ENCODE measurements around the gene GPR25. TPM values are rescaled to one million over a fixed set of nuclear protein-coding genes. Genes with fewer than 3 reads are reported as not detected.
"Not testable (repeated sequence)": the region's sequence is repeated elsewhere in the genome, so short reads cannot be mapped to it uniquely, and the experiment has no call there.

GPR25 gene
- total RNA-seq, 1 donor from 2014 or later, result not detected

DNA sequence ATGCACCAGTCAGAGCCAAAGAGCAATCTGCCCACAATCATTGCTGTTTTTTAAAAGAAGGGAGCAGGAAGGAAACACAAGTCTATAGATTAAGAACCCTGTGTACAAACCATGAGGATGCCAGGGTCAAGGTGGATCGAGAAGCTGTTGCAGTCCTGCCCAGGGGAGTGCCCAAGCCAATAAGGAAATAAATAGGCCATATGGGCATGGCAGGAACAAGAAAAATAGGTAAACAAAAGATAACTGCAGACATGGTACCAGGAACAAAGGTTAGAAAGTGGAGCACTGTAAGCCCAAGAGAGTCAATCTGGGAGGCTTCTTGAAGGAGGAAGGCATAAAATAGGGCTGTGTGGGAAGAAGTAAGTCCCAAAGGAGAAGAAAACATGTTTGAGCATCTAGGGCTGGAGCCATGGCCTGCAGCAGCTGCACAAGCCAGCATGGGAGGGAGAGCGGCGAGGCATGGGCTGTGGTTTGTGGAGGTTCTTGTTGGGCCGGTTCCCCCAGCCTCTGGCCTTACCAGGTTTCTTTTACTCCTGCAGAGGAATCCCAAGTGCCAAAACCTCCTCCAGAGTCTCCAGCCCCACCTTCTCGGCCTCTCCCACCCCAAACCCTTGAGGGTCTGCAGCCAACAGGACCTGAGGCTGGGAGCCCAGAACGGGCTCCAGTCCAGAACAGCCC, 35.5 kb downstream of the GPR25 start:
- Histone ChIP-seq H3K4me1 (no peaks in the 10 kb centered on the region), H3K27me3 (ENCODE audit: low read depth) (peaks cover 13% of the 10 kb centered on the region), H3K4me3 (no peak overlapping the region), H3K27ac (replicated peaks) (no peak overlapping the region), H3K9me3 (replicated peaks) (no peaks in the 10 kb centered on the region), H3K36me3 (no peaks in the 10 kb centered on the region)
- intact Hi-C loops (cut with micrococcal nuclease), result no loop called here
- TF ChIP-seq, protein P1, sequence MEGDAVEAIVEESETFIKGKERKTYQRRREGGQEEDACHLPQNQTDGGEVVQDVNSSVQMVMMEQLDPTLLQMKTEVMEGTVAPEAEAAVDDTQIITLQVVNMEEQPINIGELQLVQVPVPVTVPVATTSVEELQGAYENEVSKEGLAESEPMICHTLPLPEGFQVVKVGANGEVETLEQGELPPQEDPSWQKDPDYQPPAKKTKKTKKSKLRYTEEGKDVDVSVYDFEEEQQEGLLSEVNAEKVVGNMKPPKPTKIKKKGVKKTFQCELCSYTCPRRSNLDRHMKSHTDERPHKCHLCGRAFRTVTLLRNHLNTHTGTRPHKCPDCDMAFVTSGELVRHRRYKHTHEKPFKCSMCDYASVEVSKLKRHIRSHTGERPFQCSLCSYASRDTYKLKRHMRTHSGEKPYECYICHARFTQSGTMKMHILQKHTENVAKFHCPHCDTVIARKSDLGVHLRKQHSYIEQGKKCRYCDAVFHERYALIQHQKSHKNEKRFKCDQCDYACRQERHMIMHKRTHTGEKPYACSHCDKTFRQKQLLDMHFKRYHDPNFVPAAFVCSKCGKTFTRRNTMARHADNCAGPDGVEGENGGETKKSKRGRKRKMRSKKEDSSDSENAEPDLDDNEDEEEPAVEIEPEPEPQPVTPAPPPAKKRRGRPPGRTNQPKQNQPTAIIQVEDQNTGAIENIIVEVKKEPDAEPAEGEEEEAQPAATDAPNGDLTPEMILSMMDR (IDR thresholded peaks at IDR 0.05; ENCODE audit: borderline replicate concordance), result no peak
- no peak for DNase-seq

DNA sequence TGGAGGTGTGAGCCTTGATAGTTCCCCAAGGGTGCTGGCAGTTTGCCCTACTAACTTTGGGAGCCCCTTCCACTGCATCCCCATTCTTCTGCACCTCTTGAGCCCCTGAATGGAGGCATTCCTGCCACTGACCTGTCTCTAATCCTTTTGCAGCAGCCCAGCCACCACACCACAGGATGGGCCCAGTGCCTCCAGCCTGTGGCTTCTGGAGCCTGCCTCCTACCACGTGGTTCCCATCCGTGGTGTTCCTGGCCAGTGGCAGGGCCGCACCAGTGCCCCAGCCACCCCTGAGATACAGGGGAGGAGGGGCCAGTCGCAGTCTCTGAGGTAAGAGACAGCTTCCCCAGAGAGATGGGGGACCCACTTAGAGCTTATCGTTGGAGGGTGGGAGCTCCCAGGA, 36.3 kb downstream of the GPR25 start:
- Histone ChIP-seq H3K36me3 (no peaks in the 10 kb centered on the region), H3K9me3 (replicated peaks) (no peaks in the 10 kb centered on the region), H3K27ac (replicated peaks) (no peak overlapping the region), H3K27me3 (ENCODE audit: low read depth) (peaks cover 6% of the 10 kb centered on the region), H3K4me1 (no peaks in the 10 kb centered on the region), H3K4me3 (no peak overlapping the region)
- TF ChIP-seq, protein P1 (IDR thresholded peaks at IDR 0.05; ENCODE audit: borderline replicate concordance), result no peak
- intact Hi-C loops (cut with micrococcal nuclease), result no loop called here
- DNase-seq, result no peak

DNA sequence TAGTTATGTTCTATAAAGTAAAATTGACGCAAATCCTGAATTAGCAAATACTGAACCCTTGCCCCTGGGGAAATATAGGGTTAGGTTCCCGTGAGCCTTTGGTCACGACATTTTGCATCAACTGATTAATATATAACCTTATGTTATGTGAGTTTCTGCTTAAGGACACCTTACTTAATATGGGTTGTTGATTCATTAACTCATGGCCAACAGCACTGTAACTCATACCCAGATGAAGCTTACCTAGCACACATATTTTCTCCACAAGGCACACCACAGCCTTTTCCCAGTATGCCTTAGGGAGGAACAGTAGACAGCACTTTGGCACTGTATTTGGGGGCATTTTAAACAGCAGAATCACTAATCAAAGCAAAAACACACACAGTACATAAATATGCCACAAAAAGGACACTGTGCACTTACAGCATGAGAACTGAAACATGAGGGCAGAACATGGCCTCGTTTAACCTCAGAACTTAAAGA, 37.0 kb downstream of the GPR25 start:
- no peaks in the 10 kb centered on the region for H3K9me3 ChIP-seq (replicated peaks)
- no peaks in the 10 kb centered on the region for H3K36me3 ChIP-seq
- no peaks in the 10 kb centered on the region for H3K4me1 ChIP-seq
- TF ChIP-seq, protein P1 (IDR thresholded peaks at IDR 0.05; ENCODE audit: borderline replicate concordance), result no peak
- H3K27me3 ChIP-seq (ENCODE audit: low read depth), result no peaks in the 10 kb centered on the region
- no peak overlapping the region for H3K4me3 ChIP-seq
- DNase-seq, result no peak
- H3K27ac ChIP-seq (replicated peaks), result no peak overlapping the region
- intact Hi-C loops (cut with micrococcal nuclease), result no loop called here

- Histone ChIP-seq H3K27ac (replicated peaks) (no peak overlapping the region), H3K4me1 (no peaks in the 10 kb centered on the region), H3K9me3 (replicated peaks) (no peaks in the 10 kb centered on the region), H3K4me3 (no peak overlapping the region), H3K27me3 (ENCODE audit: low read depth) (peaks cover 5% of the 10 kb centered on the region), H3K36me3 (no peaks in the 10 kb centered on the region)
- intact Hi-C loops (cut with micrococcal nuclease), result no loop called here
- TF ChIP-seq, protein P1 (IDR thresholded peaks at IDR 0.05; ENCODE audit: borderline replicate concordance), result no peak
- DNase-seq, result no peak
Observed at GRCh38 chr1:200911361-200911760, 38.6 kb downstream of the GPR25 start.

- H3K4me1 ChIP-seq; H3K36me3 ChIP-seq; H3K9me3 ChIP-seq (replicated peaks); intact Hi-C loops (cut with micrococcal nuclease); H3K27ac ChIP-seq (replicated peaks); DNase-seq; H3K27me3 ChIP-seq (ENCODE audit: low read depth); H3K4me3 ChIP-seq: not testable (repeated sequence)
Observed at GRCh38 chr1:200911936-200912335, 39.2 kb downstream of the GPR25 start.

- DNase-seq, result no peak
- intact Hi-C loops (cut with micrococcal nuclease), result no loop called here
Observed at GRCh38 chr1:200912737-200913407, 40.1 kb downstream of the GPR25 start.

More at GRCh38 chr1:200912737-200913407, 40.1 kb downstream of the GPR25 start:
- Histone ChIP-seq H3K9me3 (replicated peaks) (no peaks in the 10 kb centered on the region), H3K27ac (replicated peaks) (no peak overlapping the region), H3K4me1 (peaks cover 6% of the 10 kb centered on the region), H3K27me3 (ENCODE audit: low read depth) (peaks cover 6% of the 10 kb centered on the region), H3K4me3 (no peak overlapping the region), H3K36me3 (no peaks in the 10 kb centered on the region)
- TF ChIP-seq, protein P1 (IDR thresholded peaks at IDR 0.05; ENCODE audit: borderline replicate concordance), result no peak

Measured in left ventricle myocardium inferior (tissue), 1 donor.